Measurements from ENCODE around the gene MYT1.

DNA sequence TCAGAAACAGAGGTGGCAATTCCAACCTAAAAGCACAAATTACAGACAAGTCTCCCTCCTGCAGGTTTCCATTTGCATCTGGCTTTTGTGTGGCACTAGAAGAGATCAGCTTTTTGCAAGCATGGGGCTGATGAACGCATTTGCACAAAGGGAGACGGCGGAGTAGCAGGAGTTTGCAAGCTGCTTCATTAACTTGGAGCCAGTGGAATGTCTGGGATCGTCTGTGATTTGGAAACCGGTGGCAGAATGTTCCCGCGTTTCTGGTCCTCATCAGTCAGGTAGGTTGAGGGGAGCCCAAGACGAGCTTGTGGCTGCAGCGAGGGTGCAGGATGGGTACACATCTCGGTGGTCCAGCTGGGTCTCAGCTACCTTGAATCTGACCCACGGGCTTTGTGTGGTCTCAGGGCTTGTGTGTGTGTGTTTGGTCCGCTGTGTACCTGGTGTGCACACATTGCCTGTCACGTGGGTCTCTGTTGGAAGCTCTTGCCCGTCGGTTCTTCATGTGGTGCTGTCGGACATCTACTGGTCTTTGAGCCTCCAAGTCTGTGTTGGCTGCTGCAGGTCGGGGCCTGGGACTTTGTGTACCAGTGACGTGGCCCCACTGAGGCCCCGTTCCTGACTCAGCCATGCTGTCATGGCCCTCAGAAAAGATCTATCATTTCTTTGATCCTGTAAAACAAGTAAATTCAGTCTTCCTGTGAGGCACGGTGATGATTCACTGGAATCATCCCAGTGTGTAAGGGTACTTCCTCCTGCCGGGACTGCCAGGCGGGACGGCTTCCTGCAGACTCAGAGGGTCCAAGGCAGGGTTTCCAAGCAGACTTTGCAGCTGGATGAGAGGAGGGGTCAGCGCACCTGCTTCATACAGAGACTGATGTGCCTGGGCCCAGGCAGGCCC, 12.4 kb upstream of the MYT1 start:
- TF ChIP-seq, protein P1, sequence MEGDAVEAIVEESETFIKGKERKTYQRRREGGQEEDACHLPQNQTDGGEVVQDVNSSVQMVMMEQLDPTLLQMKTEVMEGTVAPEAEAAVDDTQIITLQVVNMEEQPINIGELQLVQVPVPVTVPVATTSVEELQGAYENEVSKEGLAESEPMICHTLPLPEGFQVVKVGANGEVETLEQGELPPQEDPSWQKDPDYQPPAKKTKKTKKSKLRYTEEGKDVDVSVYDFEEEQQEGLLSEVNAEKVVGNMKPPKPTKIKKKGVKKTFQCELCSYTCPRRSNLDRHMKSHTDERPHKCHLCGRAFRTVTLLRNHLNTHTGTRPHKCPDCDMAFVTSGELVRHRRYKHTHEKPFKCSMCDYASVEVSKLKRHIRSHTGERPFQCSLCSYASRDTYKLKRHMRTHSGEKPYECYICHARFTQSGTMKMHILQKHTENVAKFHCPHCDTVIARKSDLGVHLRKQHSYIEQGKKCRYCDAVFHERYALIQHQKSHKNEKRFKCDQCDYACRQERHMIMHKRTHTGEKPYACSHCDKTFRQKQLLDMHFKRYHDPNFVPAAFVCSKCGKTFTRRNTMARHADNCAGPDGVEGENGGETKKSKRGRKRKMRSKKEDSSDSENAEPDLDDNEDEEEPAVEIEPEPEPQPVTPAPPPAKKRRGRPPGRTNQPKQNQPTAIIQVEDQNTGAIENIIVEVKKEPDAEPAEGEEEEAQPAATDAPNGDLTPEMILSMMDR (IDR thresholded peaks at IDR 0.05) = no peak
- no peak for TF ChIP-seq POLR2A (IDR thresholded peaks at IDR 0.05)
